H1 (cell line): ENCODE results near the gene ASB3.

ENCODE experiments used
- EZH2 ChIP-seq: fragments of 200-600 bp; sonication (generic); IDR thresholded peaks from 2 replicates; pipeline ENCODE4 v1.7.1; 2012; ENCODE audit warnings: low read depth, mild to moderate bottlenecking, moderate library complexity, low read length, inconsistent platforms; ENCODE audit not compliant: severe bottlenecking
- GABPA ChIP-seq: IDR thresholded peaks from 2 replicates; pipeline ENCODE4 v1.6.1; 2011; ENCODE audit warnings: mild to moderate bottlenecking, low read length, moderate library complexity, borderline replicate concordance; ENCODE audit not compliant: insufficient read depth
- POLR2A ChIP-seq, 2 experiments: IDR thresholded peaks; 1 replicate in 1 of 2; 2 replicates in 1 of 2; pipeline ENCODE4 v1.6.1; 2011; ENCODE audit warnings: low read depth in 2 of 2, low read length in 2 of 2, mild to moderate bottlenecking in 2 of 2; ENCODE audit errors: control extremely low read depth in 1 of 2
- TF ChIP-seq, protein P1 (sequence below), 3 experiments: IDR thresholded peaks; 1 replicate in 2 of 3; 2 replicates in 1 of 3; pipeline versions ENCODE4 v1.5.1 to v1.6.1; 2011; ENCODE audit warnings: low read length in 3 of 3, mild to moderate bottlenecking in 3 of 3, inconsistent platforms in 2 of 3, low read depth in 1 of 3, moderate library complexity in 1 of 3; ENCODE audit not compliant: insufficient read depth in 1 of 3; ENCODE audit errors: control extremely low read depth in 1 of 3

DNA sequence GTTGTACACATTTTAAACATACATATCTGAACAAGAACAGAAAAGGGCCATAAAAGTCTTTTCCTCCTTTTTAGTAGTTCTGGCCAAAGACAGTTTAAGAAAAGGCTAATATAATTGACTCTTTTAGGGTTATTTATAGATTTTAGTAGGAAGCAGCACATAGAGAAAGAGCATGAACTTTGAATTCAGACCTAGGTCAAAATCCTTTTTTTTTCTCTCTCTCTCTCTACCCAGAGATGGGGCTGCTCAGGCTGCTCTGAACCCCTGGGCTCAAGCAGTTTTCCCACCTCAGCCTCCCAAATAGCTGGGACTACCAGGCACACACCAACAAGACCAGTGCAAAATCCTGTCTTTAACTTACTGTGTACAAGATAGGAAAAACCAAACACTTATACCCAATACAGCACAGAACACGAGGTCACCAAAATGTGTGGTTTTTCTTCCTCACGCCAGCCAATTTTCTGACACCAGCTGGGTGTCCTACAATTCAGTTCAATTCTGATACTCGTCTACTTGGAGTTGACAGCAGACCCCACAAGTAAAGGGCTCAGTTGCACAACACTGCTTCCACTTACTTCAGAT lies 32.2 kb upstream of the ASB3 start:
- TF ChIP-seq POLR2A (IDR thresholded peaks at IDR 0.05; ENCODE audit: control extremely low read depth in 1 of 2, low read depth in 2 of 2, low read length in 2 of 2) (no peak), GABPA (no peak), EZH2 (no peak)
- TF ChIP-seq, protein P1, sequence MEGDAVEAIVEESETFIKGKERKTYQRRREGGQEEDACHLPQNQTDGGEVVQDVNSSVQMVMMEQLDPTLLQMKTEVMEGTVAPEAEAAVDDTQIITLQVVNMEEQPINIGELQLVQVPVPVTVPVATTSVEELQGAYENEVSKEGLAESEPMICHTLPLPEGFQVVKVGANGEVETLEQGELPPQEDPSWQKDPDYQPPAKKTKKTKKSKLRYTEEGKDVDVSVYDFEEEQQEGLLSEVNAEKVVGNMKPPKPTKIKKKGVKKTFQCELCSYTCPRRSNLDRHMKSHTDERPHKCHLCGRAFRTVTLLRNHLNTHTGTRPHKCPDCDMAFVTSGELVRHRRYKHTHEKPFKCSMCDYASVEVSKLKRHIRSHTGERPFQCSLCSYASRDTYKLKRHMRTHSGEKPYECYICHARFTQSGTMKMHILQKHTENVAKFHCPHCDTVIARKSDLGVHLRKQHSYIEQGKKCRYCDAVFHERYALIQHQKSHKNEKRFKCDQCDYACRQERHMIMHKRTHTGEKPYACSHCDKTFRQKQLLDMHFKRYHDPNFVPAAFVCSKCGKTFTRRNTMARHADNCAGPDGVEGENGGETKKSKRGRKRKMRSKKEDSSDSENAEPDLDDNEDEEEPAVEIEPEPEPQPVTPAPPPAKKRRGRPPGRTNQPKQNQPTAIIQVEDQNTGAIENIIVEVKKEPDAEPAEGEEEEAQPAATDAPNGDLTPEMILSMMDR (IDR thresholded peaks at IDR 0.05; ENCODE audit: control extremely low read depth in 1 of 3, insufficient read depth in 1 of 3, low read depth in 1 of 3, low read length in 3 of 3) = no peak
